HEK293 (cell line): ENCODE results near the gene DNAJB4.

Experiments
- FEZF1 ChIP-seq: fragments of 450-650 bp; formaldehyde crosslinking; IDR thresholded peaks from 2 replicates; pipeline ENCODE4 v1.5.1; 2016; ENCODE audit warnings: missing biosample characterization, missing genetic modification characterization
- GFI1B ChIP-seq: fragments of 450-650 bp; formaldehyde crosslinking; IDR thresholded peaks from 2 replicates; pipeline ENCODE4 v1.5.1; 2016; ENCODE audit warnings: missing biosample characterization, missing genetic modification characterization
- GLIS2 ChIP-seq: fragments of 450-650 bp; formaldehyde crosslinking; IDR thresholded peaks from 2 replicates; pipeline ENCODE4 v1.5.1; 2016; ENCODE audit warnings: missing biosample characterization, missing genetic modification characterization
- INSM2 ChIP-seq: fragments of 450-650 bp; formaldehyde crosslinking; IDR thresholded peaks from 2 replicates; pipeline ENCODE4 v1.5.1; 2016; ENCODE audit warnings: missing biosample characterization, missing genetic modification characterization
- KLF1 ChIP-seq: fragments of 450-650 bp; formaldehyde crosslinking; IDR thresholded peaks from 2 replicates; pipeline ENCODE4 v1.5.1; 2016; ENCODE audit warnings: missing biosample characterization, missing genetic modification characterization
- KLF16 ChIP-seq: fragments of 450-650 bp; formaldehyde crosslinking; IDR thresholded peaks from 2 replicates; pipeline ENCODE4 v1.5.1; 2017; ENCODE audit warnings: missing biosample characterization, missing genetic modification characterization
- KLF8 ChIP-seq: fragments of 450-650 bp; formaldehyde crosslinking; IDR thresholded peaks from 2 replicates; pipeline ENCODE4 v1.5.1; 2016; ENCODE audit warnings: missing biosample characterization, missing genetic modification characterization
- KLF9 ChIP-seq: fragments of 450-650 bp; formaldehyde crosslinking; IDR thresholded peaks from 2 replicates; pipeline ENCODE4 v1.5.1; 2016; ENCODE audit warnings: missing biosample characterization, missing genetic modification characterization, low read depth
- REPIN1 ChIP-seq: fragments of 450-650 bp; formaldehyde crosslinking; IDR thresholded peaks from 2 replicates; pipeline ENCODE4 v1.5.1; 2017; ENCODE audit warnings: missing biosample characterization, missing genetic modification characterization, low read depth
- SETDB1 ChIP-seq: IDR thresholded peaks from one replicate; pipeline ENCODE4 v1.6.1; 2017; ENCODE audit warnings: mild to moderate bottlenecking, low read length, moderate library complexity, mixed read lengths; ENCODE audit not compliant: insufficient read length
- SP2 ChIP-seq: fragments of 450-650 bp; formaldehyde crosslinking; IDR thresholded peaks from 2 replicates; pipeline ENCODE4 v1.5.1; 2016; ENCODE audit warnings: missing biosample characterization, missing genetic modification characterization
- SP7 ChIP-seq: fragments of 450-650 bp; formaldehyde crosslinking; IDR thresholded peaks from 2 replicates; pipeline ENCODE4 v1.5.1; 2016; ENCODE audit warnings: missing biosample characterization, missing genetic modification characterization
- TRIM28 ChIP-seq: IDR thresholded peaks from 2 replicates; pipeline ENCODE4 v1.6.1; 2011; ENCODE audit warnings: low read length, control low read depth, borderline replicate concordance
- ZBTB10 ChIP-seq: fragments of 450-650 bp; formaldehyde crosslinking; IDR thresholded peaks from 2 replicates; pipeline ENCODE4 v1.5.1; 2016; ENCODE audit warnings: missing biosample characterization, missing genetic modification characterization
- ZBTB20 ChIP-seq: fragments of 450-650 bp; formaldehyde crosslinking; IDR thresholded peaks from 2 replicates; pipeline ENCODE4 v1.5.1; 2016; ENCODE audit warnings: missing biosample characterization, missing genetic modification characterization
- ZBTB21 ChIP-seq: fragments of 450-650 bp; formaldehyde crosslinking; IDR thresholded peaks from 2 replicates; pipeline ENCODE4 v1.5.1; 2017; ENCODE audit warnings: missing biosample characterization, missing genetic modification characterization
- ZBTB7A ChIP-seq: fragments of 450-650 bp; formaldehyde crosslinking; IDR thresholded peaks from 2 replicates; pipeline ENCODE4 v1.5.1; 2016; ENCODE audit warnings: low read depth, missing biosample characterization, missing genetic modification characterization
- ZEB2 ChIP-seq: fragments of 450-650 bp; formaldehyde crosslinking; IDR thresholded peaks from 2 replicates; pipeline ENCODE4 v1.5.1; 2016; ENCODE audit warnings: missing biosample characterization, missing genetic modification characterization
- ZFP3 ChIP-seq: fragments of 450-650 bp; formaldehyde crosslinking; IDR thresholded peaks from 2 replicates; pipeline ENCODE4 v1.5.1; 2016; ENCODE audit warnings: low read depth, missing biosample characterization, missing genetic modification characterization
- ZIC2 ChIP-seq: fragments of 450-650 bp; formaldehyde crosslinking; IDR thresholded peaks from 2 replicates; pipeline ENCODE4 v1.5.1; 2016; ENCODE audit warnings: missing biosample characterization, missing genetic modification characterization
- ZNF121 ChIP-seq: fragments of 450-650 bp; formaldehyde crosslinking; IDR thresholded peaks from 2 replicates; pipeline ENCODE4 v1.5.1; 2016; ENCODE audit warnings: missing biosample characterization, missing genetic modification characterization
- ZNF169 ChIP-seq: fragments of 450-650 bp; formaldehyde crosslinking; IDR thresholded peaks from 2 replicates; pipeline ENCODE4 v1.5.1; 2016; ENCODE audit warnings: missing biosample characterization, missing genetic modification characterization
- ZNF311 ChIP-seq: fragments of 450-650 bp; formaldehyde crosslinking; IDR thresholded peaks from 2 replicates; pipeline ENCODE4 v1.5.1; 2017; ENCODE audit warnings: missing biosample characterization, missing genetic modification characterization, borderline replicate concordance
- ZNF341 ChIP-seq: fragments of 450-650 bp; formaldehyde crosslinking; IDR thresholded peaks from 2 replicates; pipeline ENCODE4; 2016; ENCODE audit warnings: low read depth, missing biosample characterization, missing genetic modification characterization
- ZNF37A ChIP-seq: fragments of 450-650 bp; IDR thresholded peaks from 2 replicates; pipeline ENCODE4 v1.5.1; 2018; ENCODE audit warnings: missing biosample characterization, missing genetic modification characterization
- ZNF404 ChIP-seq: fragments of 450-650 bp; formaldehyde crosslinking; IDR thresholded peaks from 2 replicates; pipeline ENCODE4 v1.5.1; 2017; ENCODE audit warnings: missing biosample characterization, missing genetic modification characterization
- ZNF501 ChIP-seq: fragments of 450-650 bp; formaldehyde crosslinking; IDR thresholded peaks from 2 replicates; pipeline ENCODE4 v1.5.1; 2016; ENCODE audit warnings: missing biosample characterization, missing genetic modification characterization
- ZNF518A ChIP-seq: fragments of 450-650 bp; formaldehyde crosslinking; conservative IDR thresholded peaks from 2 replicates; pipeline ENCODE4 v1.5.1; 2016; ENCODE audit warnings: low read depth, missing biosample characterization, missing genetic modification characterization
- ZNF610 ChIP-seq: fragments of 450-650 bp; formaldehyde crosslinking; IDR thresholded peaks from 2 replicates; pipeline ENCODE4 v1.5.1; 2016; ENCODE audit warnings: missing biosample characterization, missing genetic modification characterization, borderline replicate concordance
- ZNF660 ChIP-seq: fragments of 450-650 bp; IDR thresholded peaks from 2 replicates; pipeline ENCODE4 v1.5.1; 2018; ENCODE audit warnings: missing biosample characterization, mild to moderate bottlenecking, missing genetic modification characterization
- ZNF747 ChIP-seq: fragments of 450-650 bp; formaldehyde crosslinking; IDR thresholded peaks from 2 replicates; pipeline ENCODE4 v1.5.1; 2016; ENCODE audit warnings: missing biosample characterization, missing genetic modification characterization
- ZNF792 ChIP-seq: fragments of 450-650 bp; formaldehyde crosslinking; IDR thresholded peaks from 2 replicates; pipeline ENCODE4 v1.5.1; 2016; ENCODE audit warnings: missing biosample characterization, missing genetic modification characterization

DNAJB4 gene

GRCh38 chr1:77978969-77979876 is 25.5 kb upstream of the DNAJB4 start, which contains the start of gene FUBP1 (continued):
- peak; percentile 49; the same call in 1 of the 2 replicates for TF ChIP-seq ZNF518A (tag by site-specific recombination)
- TF ChIP-seq ZNF341 (tag by site-specific recombination), result peak; percentile 91
- no peak for TF ChIP-seq ZNF169 (tag by site-specific recombination)
- TF ChIP-seq ZNF37A, result no peak
- peak; percentile 67 for TF ChIP-seq SP2
- no peak for TF ChIP-seq GFI1B (tag by site-specific recombination)
- no peak for TF ChIP-seq ZNF747
- peak; percentile 96 for TF ChIP-seq KLF9 (tag by site-specific recombination)
- TF ChIP-seq ZNF121 (tag by site-specific recombination), result no peak
- peak; percentile 65 for TF ChIP-seq SETDB1
- 0 out of 2 replicates have a peak, but pooled peaks have one; percentile 55 for TF ChIP-seq ZBTB7A
- TF ChIP-seq KLF16 (tag by site-specific recombination), result peak; percentile 84
- TF ChIP-seq FEZF1 (tag by site-specific recombination), result peak; percentile 71
- TF ChIP-seq ZNF404, result no peak
- TF ChIP-seq KLF1 (tag by site-specific recombination), result peak; percentile 89
- peak; percentile 97 for TF ChIP-seq KLF8 (tag by site-specific recombination)
- peak; percentile 48; the same call in 1 of the 2 replicates for TF ChIP-seq GLIS2 (tag by site-specific recombination)
- TF ChIP-seq ZNF792 (tag by site-specific recombination), result 0 out of 2 replicates have a peak, but pooled peaks have one; percentile 46
- TF ChIP-seq REPIN1 (tag by site-specific recombination), result peak; percentile 82; the same call in 1 of the 2 replicates
- TF ChIP-seq ZBTB10 (tag by site-specific recombination), result peak; percentile 82
- peak; percentile 96 for TF ChIP-seq ZNF501 (tag by site-specific recombination)
- TF ChIP-seq ZBTB20 (tag by site-specific recombination), result peak; percentile 44; the same call in 1 of the 2 replicates
- no peak for TF ChIP-seq ZBTB21 (tag by site-specific recombination)
- TF ChIP-seq ZFP3, result peak; percentile 13; the same call in 1 of the 2 replicates
- peak; percentile 97 for TF ChIP-seq TRIM28
- TF ChIP-seq ZEB2, result peak; percentile 89
- TF ChIP-seq INSM2, result peak; percentile 13; the same call in 1 of the 2 replicates
- TF ChIP-seq ZNF610 (tag by site-specific recombination), result peak; percentile 74; the same call in 1 of the 2 replicates
- peak; percentile 2; the same call in 1 of the 2 replicates for TF ChIP-seq ZNF660 (tag by site-specific recombination)
- 0 out of 2 replicates have a peak, but pooled peaks have one; percentile 21 for TF ChIP-seq ZIC2 (tag by site-specific recombination)
- no peak for TF ChIP-seq ZNF311 (tag by site-specific recombination)
- peak; percentile 86 for TF ChIP-seq SP7
